Caki2 (cell line): ENCODE results near the gene EPS15. TPM values are rescaled to one million over a fixed set of nuclear protein-coding genes. Genes with fewer than 3 reads are reported as not detected.
"Not testable (repeated sequence)": the region's sequence is repeated elsewhere in the genome, so short reads cannot be mapped to it uniquely, and the experiment has no call there.

ENCODE experiments used
- DNase-seq: peaks from one replicate; pipeline ENCODE4 v3.0.0-alpha.2; 2015; ENCODE audit warnings: low read depth
- in situ Hi-C: cut with HindIII; loops from 2 replicates; pipeline ENCODE4 v1.10.0; 2016; ENCODE audit warnings: low sequenced_read_pairs, low pct_unique_long_range_greater_than_20kb, mixed read lengths
- total RNA-seq: library from RNA; depleted of rRNA; stranded (reverse); fragments of >200 nt; shearing (Covaris generic); gene quantifications from 2 replicates; pipeline ENCODE4 v1.2.3, GENCODE V29; 2014; ENCODE audit warnings: low replicate concordance

EPS15 gene
- total RNA-seq, 1 experiment from 2014 or later: 8.7 TPM

DNA sequence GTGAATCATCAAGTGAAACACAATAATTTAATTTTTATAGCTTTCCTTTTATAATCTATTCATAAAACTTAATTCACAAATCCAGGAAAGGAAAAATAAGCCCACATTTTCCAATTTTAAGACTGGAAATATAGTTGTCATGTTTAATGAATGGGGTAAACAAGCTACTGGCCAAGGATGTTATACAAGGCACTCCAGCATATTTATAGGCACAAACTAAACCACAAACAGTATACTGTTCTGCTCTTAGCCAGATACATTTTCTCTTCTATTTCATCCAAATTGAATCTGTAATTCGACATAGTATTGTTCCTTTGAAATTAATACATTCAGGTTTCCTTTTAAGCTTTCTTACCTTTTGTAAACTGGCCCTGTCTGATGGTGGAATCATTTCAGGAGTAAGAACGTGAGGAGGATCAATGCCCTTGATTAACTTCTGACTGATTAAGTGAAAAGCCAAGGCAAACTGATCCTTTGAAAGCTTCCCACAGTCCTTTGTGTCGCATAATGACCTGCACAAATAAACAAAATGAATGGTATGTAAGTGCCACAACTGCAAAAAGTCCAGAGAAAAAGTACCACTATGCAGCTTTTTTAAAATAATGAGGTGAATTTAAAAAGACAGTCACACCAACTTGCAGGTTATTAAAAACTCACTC is 74.4 kb downstream of the EPS15 start:
- in situ Hi-C loops: no loop called here
- no peak for DNase-seq

DNA sequence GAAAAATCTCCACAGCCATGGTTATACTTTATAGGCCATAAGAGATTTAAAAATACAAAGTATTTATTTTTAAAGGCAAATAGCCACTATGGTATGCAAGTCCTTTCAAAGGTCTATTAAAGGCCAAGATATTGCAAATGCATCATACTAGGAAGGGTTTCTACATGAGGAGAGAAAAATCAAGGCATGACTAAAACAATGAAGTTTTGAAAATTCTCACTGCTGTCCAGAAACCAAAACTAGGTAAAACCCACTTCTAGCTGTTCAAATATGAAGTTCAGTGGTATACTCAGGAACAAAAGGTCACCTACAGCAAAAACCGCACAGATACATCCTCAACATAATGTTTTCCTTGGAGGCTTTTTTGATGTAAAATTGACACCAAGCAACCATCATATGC is 75.0 kb downstream of the EPS15 start:
- no peak for DNase-seq
- in situ Hi-C loops: no loop called here

DNA sequence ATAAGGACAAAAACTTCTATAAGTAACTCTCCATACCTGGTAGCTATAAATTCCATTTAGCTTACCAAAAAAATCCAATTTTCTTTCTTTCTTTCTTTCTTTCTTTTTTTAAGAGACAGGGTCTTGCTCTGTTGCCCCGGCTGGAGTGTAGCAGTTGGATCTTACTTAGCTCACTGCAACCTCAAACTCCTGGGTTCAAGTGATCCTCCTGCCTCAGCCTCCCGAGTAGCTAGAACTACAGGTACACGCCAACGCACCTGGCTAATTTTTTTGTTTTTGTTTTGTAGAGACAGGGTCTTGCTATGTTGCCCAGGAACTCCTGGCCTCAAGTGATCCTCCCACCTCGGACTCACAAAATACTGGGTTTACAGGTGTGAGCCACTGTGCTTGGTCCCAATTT is 75.5 kb downstream of the EPS15 start:
- DNase-seq: no peak

DNA sequence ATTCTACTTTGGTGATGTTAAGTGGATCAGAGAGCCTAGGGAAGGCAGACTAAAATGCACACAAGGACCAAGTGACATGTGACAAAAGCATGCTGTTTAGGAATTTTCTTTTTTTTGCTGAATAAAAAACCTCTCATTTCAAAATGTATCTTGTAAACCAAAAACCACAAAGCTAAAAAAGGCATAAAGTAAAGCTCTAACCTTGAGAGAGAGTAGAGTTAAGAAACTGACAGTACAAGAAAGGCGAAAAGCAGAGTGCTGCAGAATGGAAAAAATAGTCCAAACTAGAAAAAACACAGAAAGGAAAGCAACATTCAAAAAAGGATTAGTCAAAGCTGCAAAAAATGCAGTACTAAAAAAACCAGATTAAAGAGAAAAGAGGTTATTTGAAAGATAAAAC is 76.5 kb downstream of the EPS15 start:
- DNase-seq: no peak
- in situ Hi-C loops: no loop called here

More for the DNA sequence above, 75.5 kb downstream of the EPS15 start:
- in situ Hi-C loops: no loop called here

DNA sequence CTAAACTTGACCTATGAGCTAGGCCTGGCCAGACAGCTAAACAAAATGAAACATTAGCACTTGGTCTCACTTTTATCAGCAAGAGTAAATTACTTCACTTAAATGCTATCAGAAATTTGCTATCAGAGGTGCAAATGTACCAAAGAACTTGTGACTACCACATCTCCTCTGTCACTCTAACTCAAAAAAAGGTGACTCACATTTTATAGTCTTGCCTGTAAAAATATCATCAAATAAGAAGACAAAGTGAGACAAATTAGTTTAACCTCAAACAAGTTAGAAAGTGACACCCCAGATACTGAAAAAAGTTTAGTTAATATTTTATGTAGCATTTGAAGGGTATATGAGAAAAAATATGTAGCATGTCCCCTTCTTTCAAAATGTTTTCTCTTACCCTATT is 76.9 kb downstream of the EPS15 start:
- in situ Hi-C loops: no loop called here
- DNase-seq: no peak

DNA sequence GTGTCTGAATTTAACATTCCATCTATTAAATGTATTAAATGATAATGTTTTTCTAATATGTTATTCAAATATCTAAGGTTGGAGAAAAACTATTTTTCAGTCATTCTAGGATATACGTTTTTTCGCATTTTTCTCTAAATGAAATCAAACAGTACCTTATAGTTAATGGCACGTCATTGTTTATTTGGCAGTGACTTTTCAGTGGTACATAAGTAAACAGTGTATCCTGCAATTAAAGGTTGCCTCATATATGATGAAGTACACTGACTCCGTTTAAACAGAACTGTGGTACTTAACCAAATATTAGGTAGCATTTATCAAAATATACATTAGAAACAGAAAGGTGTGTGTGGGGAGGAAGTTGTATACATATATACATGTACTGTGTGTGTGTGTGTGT is 79.2 kb downstream of the EPS15 start:
- DNase-seq: no peak
- in situ Hi-C loops: no loop called here

DNA sequence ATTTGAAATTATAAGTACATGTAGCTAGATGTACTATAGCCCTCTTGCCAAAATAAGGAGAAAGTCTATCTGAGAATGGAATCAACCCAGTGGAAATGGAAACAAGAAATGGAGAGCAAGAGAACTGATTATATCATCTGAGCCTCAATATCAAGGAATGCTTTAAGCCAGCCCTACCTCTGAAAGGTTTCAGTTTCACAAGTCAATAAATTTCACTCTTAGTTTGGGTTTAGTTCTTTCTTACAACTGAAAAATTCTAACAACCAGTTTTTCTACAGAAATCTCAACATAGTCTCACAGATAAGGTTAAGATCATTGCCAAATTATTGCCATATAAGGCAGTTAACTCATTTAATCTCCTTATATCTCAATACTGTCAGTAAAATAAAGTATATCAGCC is 80.0 kb downstream of the EPS15 start:
- no peak for DNase-seq
- in situ Hi-C loops: no loop called here

- in situ Hi-C loops, DNase-seq: not testable (repeated sequence)
Observed at GRCh38 chr1:51437391-51437790, 81.7 kb downstream of the EPS15 start.

- in situ Hi-C loops: no loop called here
- no peak for DNase-seq
Observed at GRCh38 chr1:51435878-51436277, 83.2 kb downstream of the EPS15 start.

GRCh38 chr1:51433972-51434510 is 85.0 kb downstream of the EPS15 start:
- DNase-seq: no peak
- in situ Hi-C loops: no loop called here

DNA sequence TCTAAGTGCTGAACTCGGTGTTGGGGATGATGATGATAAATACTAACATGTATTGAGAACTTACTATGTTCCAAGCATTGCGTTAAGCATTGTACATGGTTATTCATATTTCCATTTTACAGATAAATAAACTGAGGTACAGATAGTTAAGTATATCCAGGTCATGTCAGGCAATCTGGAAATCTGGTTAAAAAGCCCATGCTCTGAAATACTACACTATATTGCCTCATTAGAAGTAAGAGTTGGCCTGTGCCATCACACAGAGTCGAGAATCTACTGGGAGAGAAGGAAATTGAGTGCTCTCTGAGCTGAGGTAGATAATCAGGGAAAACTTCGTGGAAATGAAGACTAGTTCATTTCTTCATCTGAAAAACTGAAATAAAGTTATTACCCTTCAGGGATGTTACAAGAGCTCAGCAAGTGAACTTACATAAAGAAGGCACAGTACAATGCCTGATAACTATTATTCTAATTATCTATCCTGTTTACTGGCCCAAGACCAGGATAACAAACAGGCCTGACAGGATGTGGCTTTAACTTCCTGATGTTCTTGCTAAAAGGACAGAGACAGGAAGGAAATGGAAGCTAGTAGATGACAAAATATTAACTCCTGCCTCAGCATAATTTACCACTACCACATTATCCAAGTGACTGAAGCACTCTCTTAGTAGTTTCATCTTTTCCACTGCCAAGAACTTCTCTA is 85.6 kb downstream of the EPS15 start:
- DNase-seq: no peak
- in situ Hi-C loops: no loop called here

DNA sequence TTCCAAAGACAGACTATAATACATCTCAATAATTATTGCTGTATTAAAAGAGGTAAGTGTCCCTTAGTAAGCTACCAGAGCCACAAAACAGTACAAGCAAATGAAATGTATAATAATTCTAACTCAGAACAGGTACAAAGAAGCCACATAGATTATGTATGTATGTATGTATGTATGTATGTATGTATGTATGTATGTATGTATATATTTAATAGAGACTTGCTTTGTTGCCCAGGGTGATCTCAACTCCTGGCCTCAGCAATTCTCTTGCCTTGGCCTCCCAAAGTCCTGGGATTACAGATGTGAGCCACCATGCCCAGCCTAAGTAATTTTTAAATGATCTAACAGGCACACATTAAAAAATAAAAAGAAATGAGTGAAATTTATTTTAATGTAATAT is 86.9 kb downstream of the EPS15 start:
- no peak for DNase-seq
- in situ Hi-C loops: no loop called here

DNA sequence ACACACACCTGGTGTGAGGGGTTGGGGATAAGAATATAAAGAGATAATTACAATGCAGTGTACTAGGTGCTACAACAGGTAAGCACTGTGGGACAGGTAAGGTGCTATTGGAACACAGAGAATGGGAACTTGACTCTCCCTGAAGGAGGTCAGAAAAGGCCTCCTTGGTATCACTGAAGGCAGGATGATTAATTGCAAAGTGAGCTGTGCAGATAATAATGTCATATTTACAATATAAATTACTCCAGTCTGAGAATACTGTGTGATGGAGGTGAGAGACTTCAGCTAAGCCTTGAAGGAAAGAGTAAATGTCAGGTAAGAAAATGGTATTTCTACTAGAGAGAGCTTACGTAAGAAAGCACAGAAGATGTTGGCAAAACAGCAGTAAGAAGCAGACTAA is 91.6 kb downstream of the EPS15 start:
- in situ Hi-C loops: no loop called here

DNA sequence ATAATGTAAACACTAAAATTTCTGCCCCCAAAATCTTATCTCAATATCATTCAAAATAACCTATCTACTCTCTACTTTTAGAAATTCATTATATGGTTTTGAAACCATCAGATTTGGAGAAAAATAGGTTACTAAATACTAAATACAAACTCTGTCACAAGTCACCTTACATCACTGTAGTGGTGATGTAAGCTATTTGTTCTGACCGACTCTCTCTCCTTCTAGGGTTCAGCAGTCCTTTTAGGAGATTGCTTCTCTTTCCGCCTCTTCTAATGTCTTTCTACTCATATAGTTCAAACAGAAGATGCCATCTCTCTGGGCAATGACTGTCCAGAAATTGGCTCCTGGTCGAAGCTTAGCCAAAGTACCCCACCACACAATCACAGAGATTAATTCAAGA is 93.1 kb downstream of the EPS15 start:
- no peak for DNase-seq
- in situ Hi-C loops: no loop called here

More for the DNA sequence above, 91.6 kb downstream of the EPS15 start:
- DNase-seq: no peak

DNA sequence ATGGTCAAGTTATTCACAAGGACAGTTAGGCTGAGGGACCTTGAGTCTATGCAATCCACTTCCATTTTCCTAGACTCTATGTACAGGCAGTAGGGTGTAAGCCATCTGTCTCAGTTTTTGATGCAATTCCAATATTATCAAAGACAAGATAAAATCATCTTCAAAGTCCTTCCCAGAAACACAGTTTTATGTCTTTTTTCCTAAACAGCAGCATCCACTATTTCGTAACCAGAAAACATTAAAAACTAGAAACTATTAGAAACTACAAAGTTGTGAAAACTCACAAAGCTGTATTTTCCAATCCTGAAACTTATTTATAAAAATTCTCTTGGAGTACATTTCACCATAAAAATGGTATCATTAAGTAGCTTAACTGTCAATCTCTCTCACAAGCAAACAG is 93.8 kb downstream of the EPS15 start:
- DNase-seq: no peak
- in situ Hi-C loops: no loop called here

- DNase-seq: no peak
- in situ Hi-C loops: no loop called here
Observed at GRCh38 chr1:51423073-51423821, 95.8 kb downstream of the EPS15 start.

DNA sequence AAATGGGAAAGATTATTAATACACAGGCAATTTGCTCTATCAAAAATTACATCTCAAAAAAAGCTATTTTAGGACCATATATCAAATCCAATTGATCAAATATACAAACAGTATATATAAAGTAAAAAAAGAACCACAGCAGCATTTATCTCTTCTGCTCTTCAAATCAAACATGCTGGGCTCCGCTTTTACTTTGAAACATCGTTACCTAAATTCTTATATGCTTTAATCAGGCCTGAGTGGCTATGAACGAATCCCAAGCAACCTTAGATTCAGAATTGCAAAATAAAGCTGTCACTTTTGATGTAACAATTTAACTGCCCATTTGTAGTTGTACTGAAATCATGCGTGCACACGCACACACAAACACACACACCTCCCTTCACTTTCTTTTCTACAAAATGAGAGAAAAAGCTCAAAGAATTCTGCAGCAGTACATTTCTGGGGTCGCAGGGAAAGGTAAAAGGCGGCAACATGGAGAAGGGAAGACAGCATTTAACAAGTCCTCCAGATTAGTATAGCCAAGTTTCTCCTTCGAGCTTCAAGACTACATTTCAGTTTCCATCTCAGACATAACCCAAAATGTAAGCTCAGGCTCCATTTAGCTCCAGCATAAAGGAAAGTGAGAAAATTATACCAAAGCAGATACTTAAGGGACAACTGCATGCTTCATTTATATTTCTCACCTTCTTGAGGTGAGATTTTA is 96.5 kb downstream of the EPS15 start:
- no peak for DNase-seq
- in situ Hi-C loops: no loop called here

DNA sequence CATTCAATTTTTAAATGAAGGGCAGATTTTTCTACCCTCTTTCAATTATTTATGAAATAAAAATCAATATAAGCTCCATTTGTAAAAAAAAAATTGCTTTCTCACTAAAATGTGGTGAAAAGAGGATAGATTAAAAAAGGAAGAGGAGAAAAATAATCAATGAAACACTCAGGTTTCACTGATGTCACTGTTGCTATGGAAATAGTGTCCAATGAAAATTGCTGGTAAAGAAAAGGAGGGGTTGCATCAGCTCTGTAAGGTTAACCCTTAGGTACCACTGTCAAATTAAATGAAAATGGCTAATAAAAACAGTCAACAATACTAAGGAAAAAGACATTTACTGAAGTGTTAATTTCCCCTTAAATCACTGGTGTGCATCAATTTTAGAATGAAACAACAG is 97.1 kb downstream of the EPS15 start:
- peak; percentile 57 for DNase-seq

More for the DNA sequence above, 97.1 kb downstream of the EPS15 start:
- in situ Hi-C loops: no loop called here
